Stimulated activated CD8-positive, alpha-beta memory T cell treated with anti-CD3 and anti-CD28 coated beads, Interleukin-4, amount 100 ng/mL, for 1 hour (primary cell): Measurements from ENCODE around the gene SMIM24.
A peak's percentile ranks its signal among the peaks of the same experiment; 100 is the strongest.
"Not testable (repeated sequence)": the region's sequence is repeated elsewhere in the genome, so short reads cannot be mapped to it uniquely, and the experiment has no call there.

Experiments used
- DNase-seq, 2 donors: peaks; one replicate each; pipeline ENCODE4 v3.0.0-alpha.2; 2020; ENCODE audit warnings: low read depth in 2 of 2, low spot score in 1 of 2

The SMIM24 gene

GRCh38 chr19:3515891-3516422 lies 35.6 kb upstream of the SMIM24 start:
- no peak for DNase-seq

DNA sequence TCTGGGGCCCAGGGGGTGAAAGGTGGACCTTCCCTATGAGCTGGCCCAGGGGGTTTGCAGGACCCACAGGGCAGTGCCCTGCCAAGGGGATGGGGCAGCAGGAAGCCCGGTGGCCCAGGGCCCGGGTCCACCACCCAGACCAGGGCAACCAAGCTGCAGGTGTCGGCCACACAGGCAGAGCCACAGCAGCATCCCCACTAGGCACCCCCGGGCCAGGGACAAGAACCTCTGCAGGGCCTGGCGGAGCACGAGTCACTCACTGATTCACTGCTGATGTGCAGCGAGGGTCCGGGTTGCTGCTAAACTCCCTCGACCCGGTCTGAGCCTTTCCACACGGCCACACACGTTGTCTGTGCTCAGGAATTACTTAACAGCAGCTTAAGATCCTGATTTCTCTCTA lies 34.6 kb upstream of the SMIM24 start:
- no peak for DNase-seq

- DNase-seq = no peak
Measured at GRCh38 chr19:3513229-3514140, 33.2 kb upstream of the SMIM24 start.

- DNase-seq = no peak
Measured at GRCh38 chr19:3512562-3513228, 32.4 kb upstream of the SMIM24 start.

DNA sequence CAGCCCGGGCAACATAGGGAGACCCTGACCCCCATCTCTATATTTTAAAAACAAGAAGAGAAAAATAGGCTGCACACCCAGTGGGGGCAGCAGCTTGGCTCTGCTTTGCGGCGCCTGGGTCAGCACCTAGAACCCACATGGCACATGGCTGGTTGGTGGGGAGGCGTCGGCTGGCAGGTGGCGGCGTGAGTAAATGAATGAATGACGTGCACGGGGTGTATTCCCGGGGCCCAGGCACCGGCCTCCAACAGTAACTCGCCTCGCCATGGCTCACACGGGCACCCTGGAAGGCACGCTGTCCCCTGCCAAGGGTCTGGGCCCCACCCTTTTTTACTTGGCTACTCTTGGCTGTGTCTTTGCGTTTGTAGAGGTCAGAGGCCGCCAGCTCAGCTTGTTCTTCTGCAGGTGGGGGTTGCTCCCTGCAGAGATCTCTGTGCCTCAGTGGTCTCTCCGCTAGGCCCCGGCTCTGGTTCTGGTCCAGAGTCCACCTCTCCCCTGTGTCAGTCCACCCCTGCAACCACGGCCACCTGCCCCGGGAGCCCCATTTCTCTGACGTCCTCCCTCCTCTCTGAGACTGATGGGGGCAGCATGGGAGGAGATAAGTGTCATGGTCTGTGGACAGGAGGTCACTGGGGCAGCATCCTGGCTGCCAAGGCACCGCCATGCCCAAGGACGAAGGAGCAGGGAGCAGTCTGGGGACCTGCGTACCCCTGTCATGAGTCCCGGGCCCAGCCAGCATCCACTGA lies 31.4 kb upstream of the SMIM24 start:
- no peak for DNase-seq

DNA sequence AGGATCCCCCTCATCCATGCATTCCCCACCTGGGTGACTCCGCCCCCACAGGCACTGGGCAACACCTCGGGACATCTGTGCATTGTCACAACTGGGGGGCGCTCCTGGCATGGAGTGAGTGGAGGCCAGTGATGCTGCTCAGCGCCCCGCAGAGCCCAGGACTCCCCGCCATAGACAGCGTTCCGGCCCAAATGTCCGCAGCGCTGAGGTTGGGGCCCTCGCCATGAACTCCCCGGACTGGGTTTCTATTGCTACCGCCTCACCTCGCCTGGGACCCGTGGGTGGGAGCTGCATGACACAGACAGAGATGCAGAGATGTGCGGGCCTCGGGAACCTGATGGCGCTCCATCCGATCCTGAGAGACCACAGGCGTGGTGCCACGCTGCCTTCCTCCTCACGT lies 30.4 kb upstream of the SMIM24 start:
- no peak for DNase-seq

- no peak for DNase-seq
Measured at GRCh38 chr19:3509566-3509989, 29.3 kb upstream of the SMIM24 start.

DNA sequence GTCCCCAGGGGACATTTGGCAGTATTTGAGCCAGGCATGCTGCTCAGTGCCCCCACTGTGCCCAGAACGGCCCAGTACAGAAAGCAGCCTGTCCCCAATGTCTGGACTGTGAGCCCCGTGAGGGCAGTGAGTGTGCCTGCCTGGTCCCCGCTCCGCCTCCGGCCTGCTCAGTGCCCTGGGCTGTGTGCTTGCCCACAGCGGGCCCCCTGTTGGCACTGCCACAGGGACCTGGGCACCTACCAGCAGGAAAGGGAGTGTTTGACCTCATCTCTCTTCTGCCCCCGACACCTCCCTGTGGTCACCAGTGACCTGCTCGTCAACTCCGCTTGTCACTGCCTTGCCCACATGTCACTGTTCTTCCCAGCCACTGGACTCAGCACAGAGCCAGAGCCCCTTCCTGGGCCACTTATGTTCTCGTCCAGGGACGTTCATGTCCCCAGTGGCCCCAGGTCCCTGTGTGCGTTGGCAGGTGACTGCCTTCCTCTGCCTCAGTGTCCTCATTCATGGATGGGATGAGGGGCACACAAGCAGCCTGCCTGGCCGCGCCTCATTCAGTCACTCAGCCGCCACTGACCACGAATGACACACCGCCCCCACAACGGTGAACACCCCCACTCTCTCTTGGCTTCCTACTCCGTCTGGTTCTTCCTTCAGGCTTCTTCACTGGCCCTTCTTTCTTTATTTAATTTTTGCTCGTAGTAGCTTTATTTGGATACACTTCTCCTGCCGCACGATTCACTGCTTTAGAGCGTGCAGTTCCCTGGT lies 28.6 kb upstream of the SMIM24 start:
- DNase-seq = no peak

DNA sequence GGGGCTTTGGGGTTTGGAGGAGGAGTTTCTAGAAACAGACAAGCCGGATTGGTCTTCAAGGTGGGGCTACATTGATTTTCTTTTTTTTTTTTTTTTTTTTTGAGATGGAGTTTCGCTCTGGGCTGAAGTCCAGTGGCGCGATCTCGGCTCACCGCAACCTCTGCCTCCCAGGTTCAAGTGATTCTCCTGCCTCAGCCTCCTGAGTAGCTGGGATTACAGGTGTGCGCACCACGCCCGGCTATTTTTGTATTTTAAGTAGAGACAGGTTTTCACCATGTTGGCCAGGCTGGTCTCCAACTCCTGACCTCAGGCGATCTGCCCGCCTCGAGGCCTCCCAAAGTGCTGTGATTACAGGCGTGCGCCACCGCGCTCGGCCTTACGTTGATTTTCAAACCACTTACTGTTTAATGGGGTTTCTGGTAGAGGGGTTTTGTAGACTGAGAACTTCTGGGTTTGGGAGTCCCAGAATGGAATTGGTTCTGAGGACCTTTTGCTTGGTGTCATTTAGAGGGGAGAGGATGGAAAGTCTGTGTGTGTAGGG lies 27.9 kb upstream of the SMIM24 start:
- not testable (repeated sequence) for DNase-seq

DNA sequence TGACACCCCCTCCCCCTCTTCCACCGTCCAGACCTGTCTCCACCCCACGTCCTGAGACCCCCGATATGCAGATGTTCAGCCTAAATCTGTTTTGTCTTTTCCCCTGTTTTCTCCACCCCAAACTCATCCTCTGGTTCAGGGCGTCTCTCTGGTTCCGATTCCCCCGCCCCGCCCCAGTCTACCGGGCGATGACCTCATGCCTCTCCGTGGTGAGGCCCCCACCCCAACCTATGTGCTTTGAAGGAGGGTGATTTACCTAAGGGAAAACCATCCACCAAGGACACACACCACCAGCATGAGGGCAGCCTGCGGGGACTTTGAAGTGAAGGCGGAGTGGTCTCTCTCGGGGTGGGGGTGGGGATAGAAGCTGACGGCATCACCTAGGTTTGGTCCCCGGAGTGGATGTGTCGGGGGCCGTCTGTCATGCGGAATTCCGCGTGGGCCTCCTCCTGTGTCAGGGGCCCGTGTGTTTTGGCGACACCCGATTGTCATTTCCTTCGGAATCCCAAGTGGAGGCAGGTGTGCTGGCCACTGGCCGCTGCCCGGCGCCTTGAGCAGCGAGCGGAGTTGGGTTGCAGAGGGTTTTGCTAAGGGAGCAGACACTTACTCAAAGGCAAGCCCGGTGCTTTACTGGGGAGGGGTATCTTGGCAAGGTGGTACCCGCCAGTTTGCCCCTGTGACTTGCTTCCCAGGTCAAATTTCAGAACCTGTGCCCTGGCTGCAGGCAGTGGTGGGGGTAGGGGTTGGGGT lies 27.2 kb upstream of the SMIM24 start:
- no peak for DNase-seq

DNA sequence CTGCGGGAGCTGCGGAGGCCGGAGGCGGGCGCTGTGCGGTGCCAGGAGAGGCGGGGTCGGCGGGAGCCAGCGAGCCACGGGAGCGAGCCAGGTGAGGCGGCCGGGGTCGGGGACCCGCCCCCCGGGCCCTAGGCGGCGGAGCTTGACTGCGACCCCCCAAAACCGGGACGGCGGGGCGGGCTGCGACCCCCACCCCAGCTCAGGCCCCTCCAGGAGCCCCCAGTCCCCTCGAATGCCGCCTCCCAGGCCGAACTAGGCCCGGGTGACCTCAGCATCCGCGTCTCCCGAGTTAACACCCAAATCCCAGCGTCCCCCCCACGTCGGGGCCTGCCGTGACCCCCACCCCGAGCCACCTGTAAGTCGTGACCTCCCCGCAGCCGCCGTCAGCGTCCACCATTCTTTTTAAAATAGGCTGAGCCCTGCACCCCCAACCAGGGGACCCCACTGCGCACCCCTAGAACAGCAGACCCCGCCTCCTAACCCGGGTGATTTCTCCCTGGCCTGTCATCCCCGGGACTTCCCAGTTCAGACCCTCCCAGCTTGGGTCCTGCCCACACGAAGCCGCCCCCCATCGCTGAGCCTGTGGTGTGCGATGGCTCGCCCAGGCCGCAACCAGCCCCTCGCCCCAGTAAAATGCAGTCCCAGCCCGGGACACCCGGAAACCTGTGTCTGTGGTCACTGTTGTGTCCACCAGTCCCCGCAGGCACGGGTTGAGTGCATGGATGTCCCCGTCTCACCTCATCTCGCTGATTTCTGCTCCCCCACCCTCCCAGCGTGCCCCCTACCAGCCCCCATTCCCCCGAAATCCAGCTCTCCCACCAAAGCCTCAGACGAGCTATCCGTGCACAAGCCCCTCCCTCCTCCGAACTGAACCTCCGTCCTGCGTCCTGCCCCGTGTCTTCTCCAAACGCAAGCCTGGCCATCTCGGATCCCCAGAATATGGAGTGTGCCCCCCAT lies 26.3 kb upstream of the SMIM24 start:
- DNase-seq = no peak

DNA sequence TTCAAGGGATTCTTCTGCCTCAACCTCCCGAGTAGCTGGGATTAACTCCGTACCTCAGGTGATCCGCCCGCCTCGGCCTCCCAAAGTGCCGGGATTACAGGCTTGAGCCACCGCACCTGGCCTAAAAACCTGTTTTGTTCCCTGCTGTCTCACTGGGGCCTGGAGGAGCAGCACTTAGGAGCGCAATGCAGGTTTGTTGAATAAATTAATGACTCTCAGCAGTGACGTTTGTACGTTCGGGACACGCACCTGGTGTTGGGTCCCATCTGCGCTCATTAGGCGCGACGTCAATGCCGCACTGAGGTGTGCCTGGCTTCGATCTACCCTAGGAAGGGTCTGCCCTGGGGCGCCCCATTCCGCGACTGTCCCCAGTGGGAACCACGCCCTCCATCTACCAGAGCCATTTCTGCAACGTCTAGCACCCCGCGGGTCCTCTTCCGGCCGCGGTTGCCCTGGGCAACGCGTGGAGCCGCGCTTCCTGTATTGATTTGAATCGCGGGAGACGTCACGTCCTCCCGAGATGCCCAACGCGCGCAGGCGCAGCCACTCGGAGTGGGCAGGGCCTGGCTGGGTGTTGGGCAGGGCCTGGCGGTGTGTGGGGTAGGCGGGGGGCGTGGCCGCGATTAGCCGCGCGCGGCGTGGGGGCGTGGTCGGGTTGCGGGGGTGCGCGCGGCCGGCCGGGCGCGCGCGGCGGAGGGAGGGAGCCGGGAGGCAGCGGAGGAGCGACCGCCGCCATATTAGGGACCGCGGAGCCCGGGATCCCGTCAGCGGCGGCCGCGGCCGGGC lies 25.5 kb upstream of the SMIM24 start, which contains the start of gene FZR1:
Gene FZR1, plus strand, starts transcription at position 714 of the 786 bp plus-strand sequence. CDS start 16,679 bp downstream, outside the sequence.
- DNase-seq = peak; percentile 99

DNA sequence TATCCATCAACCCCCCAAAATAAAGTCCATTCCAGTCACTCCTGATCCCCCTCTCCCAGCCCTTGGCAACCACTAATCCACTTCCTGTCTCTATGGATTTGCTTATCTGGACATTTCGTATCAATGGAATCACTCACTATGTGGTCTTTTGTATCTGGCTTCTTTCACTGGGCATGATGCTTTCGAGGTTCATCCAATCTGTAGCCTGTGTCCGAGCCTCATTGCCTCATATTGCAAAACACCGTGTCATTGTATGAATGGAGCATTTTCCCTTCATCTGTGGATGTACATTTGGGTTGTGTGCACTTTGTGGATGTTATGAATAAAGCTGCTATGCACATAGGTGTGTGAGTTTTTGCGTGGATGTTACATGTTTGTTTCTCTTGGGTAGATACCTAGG lies 24.4 kb upstream of the SMIM24 start:
- no peak for DNase-seq

GRCh38 chr19:3503036-3503572 lies 22.8 kb upstream of the SMIM24 start:
- no peak for DNase-seq

- no peak for DNase-seq
Measured at GRCh38 chr19:3501780-3502179, 21.5 kb upstream of the SMIM24 start.

DNA sequence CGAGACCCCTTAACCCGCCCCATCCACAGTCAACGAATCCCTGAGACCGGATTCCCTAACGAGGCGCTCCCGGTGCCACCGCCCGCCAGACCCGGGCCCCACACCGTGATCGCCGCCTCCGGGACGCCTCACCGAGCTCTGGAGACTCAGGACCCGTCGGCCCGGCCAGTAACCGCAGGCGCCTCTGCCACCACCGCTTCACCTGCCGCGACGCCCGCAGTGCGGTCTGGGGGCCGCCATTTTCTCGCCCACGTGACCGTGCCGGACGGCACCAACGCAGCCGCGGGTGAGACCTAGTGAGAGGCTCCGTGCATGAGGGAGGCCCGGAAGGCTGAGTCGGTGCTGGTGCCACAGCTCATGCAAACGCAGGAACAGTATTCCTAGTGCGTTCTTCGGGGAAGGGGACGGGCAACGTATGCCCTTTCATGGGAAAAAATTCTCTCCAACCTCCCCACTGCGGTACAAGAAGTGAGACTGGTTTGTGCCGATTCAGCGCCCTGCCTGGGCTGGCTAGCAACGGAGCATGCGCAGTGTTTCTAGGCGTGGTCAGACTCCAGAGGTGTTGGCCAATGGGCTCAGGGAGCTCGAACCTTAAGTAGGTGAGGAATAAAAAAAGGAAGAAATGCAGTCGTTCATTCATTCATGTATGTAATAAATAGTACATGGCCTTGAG lies 20.2 kb upstream of the SMIM24 start, which contains the start of gene DOHH:
Gene DOHH, minus strand, starts transcription at position 246 of the 673 bp plus-strand sequence. CDS start 3,860 bp downstream, outside the sequence.
- peak; percentile 87 to 90 for DNase-seq
